Colonic mucosa (tissue), 4 donors: ENCODE measurements around the gene NGF. TPM values are rescaled to one million over a fixed set of nuclear protein-coding genes. Genes with fewer than 3 reads are reported as not detected.

ENCODE experiments used
- DNase-seq: peaks from one replicate; pipeline ENCODE4 v3.0.0-alpha.2; 2020
- H3K27ac ChIP-seq: fragments of 200-600 bp; one replicate; pipeline ENCODE4 v1.8.0; 2021
- H3K27me3 ChIP-seq: fragments of 200-600 bp; one replicate; pipeline ENCODE4 v1.8.0; 2021
- H3K36me3 ChIP-seq: fragments of 200-600 bp; one replicate; pipeline ENCODE4 v1.8.0; 2021
- H3K4me1 ChIP-seq: fragments of 200-600 bp; one replicate; pipeline ENCODE4 v1.8.0; 2021; ENCODE audit warnings: mild to moderate bottlenecking
- H3K4me3 ChIP-seq: fragments of 200-600 bp; one replicate; pipeline ENCODE4 v1.8.0; 2021
- H3K9ac ChIP-seq, 2 donors: one replicate each; pipeline ENCODE4 v1.7.0; 2013; ENCODE audit warnings: control low read depth in 2 of 2, low read depth in 2 of 2, low read length in 2 of 2
- H3K9me3 ChIP-seq: fragments of 200-600 bp; one replicate; pipeline ENCODE4 v1.8.0; 2021
- CTCF ChIP-seq: fragments of 200-600 bp; IDR thresholded peaks from one replicate; pipeline ENCODE4 v1.8.0; 2022; ENCODE audit warnings: antibody characterized with exemption, mild to moderate bottlenecking
- intact Hi-C: fragments of 100-400 bp; cut with DNase I; formaldehyde crosslinking; loops from one replicate; pipeline ENCODE4 v1.14.1; 2022
- total RNA-seq, 2 donors: library from RNA; stranded (reverse); fragmentation: NEBNext Ultra II Directional in 1 of 2; extraction: Animal tissue kit (Norgen Biotek cat#: 25700) in 1 of 2; gene quantifications; one replicate each; pipeline ENCODE4 v1.2.1, GENCODE V29; 2021
- donor health status: healthy.
- donor health status: DM: no; HTN: no; CAD: no.
- donor health status: DM: no; HTN: no; CAD: no.

Gene NGF
- total RNA-seq, 2 donors from 2014 or later, result 0.64 TPM; not detected in 1

- intact Hi-C loops, result no loop called here
- no peak overlapping the region for H3K9ac ChIP-seq
These were observed 37.8 kb downstream of the NGF start for GRCh38 chr1:115300087-115300876.

GRCh38 chr1:115299266-115299665 is 38.8 kb downstream of the NGF start:
- Histone ChIP-seq H3K36me3 (no peaks in the 10 kb centered on the region), H3K27me3 (no peaks in the 10 kb centered on the region), H3K27ac (no peak overlapping the region), H3K4me1 (no peaks in the 10 kb centered on the region), H3K4me3 (no peak overlapping the region), H3K9ac (no peak overlapping the region), H3K9me3 (no peaks in the 10 kb centered on the region)
- no peak for TF ChIP-seq CTCF
- intact Hi-C loops, result no loop called here
- no peak for DNase-seq

More at GRCh38 chr1:115300087-115300876, 37.8 kb downstream of the NGF start:
- no peaks in the 10 kb centered on the region for H3K9me3 ChIP-seq
- no peaks in the 10 kb centered on the region for H3K4me1 ChIP-seq
- no peak overlapping the region for H3K27ac ChIP-seq
- DNase-seq, result no peak
- H3K36me3 ChIP-seq, result no peaks in the 10 kb centered on the region
- no peaks in the 10 kb centered on the region for H3K27me3 ChIP-seq
- no peak for TF ChIP-seq CTCF
- H3K4me3 ChIP-seq, result no peak overlapping the region

GRCh38 chr1:115296981-115297380 is 41.1 kb downstream of the NGF start:
- H3K9ac ChIP-seq, result no peak overlapping the region
- H3K27ac ChIP-seq, result no peak overlapping the region
- H3K9me3 ChIP-seq, result no peaks in the 10 kb centered on the region
- DNase-seq, result no peak
- no peaks in the 10 kb centered on the region for H3K36me3 ChIP-seq
- no peaks in the 10 kb centered on the region for H3K27me3 ChIP-seq
- intact Hi-C loops, result no loop called here
- no peaks in the 10 kb centered on the region for H3K4me1 ChIP-seq
- H3K4me3 ChIP-seq, result no peak overlapping the region
- TF ChIP-seq CTCF, result no peak

- Histone ChIP-seq H3K9ac (no peak overlapping the region), H3K4me3 (no peak overlapping the region), H3K27ac (no peak overlapping the region), H3K4me1 (no peaks in the 10 kb centered on the region), H3K27me3 (no peaks in the 10 kb centered on the region), H3K9me3 (no peaks in the 10 kb centered on the region), H3K36me3 (no peaks in the 10 kb centered on the region)
- TF ChIP-seq CTCF, result no peak
- DNase-seq, result no peak
- intact Hi-C loops, result no loop called here
These were observed 41.9 kb downstream of the NGF start for GRCh38 chr1:115295904-115296696.

GRCh38 chr1:115293899-115294298 is 44.1 kb downstream of the NGF start:
- H3K27me3 ChIP-seq, result no peaks in the 10 kb centered on the region
- no peak overlapping the region for H3K27ac ChIP-seq
- DNase-seq, result no peak
- TF ChIP-seq CTCF, result no peak
- H3K4me3 ChIP-seq, result no peak overlapping the region
- intact Hi-C loops, result no loop called here
- no peaks in the 10 kb centered on the region for H3K9me3 ChIP-seq
- H3K36me3 ChIP-seq, result no peaks in the 10 kb centered on the region
- no peaks in the 10 kb centered on the region for H3K4me1 ChIP-seq
- no peak overlapping the region for H3K9ac ChIP-seq
